ENCODE measurements around the gene UVRAG.

UVRAG gene

GRCh38 chr11:75986966-75987365, 172.0 kb downstream of the UVRAG start:
- no peak for TF ChIP-seq CTCF (IDR thresholded peaks at IDR 0.05; ENCODE audit: low read depth, low read length)
- no peak overlapping the region for H3K4me3 ChIP-seq (replicated peaks in 1 of 2; ENCODE audit: low read depth in 2 of 2, low read length in 2 of 2)
- DNase-seq (ENCODE audit: low read depth in 2 of 2) = peak; percentile 16 to 40

- no peak for DNase-seq (ENCODE audit: low read depth in 2 of 2)
- H3K4me3 ChIP-seq (replicated peaks in 1 of 2; ENCODE audit: low read depth in 2 of 2, low read length in 2 of 2) = no peak overlapping the region
- no peak for TF ChIP-seq CTCF (IDR thresholded peaks at IDR 0.05; ENCODE audit: low read depth, low read length)
These were observed 178.1 kb downstream of the UVRAG start for GRCh38 chr11:75993126-75993525.

GRCh38 chr11:75994616-75995015, 179.6 kb downstream of the UVRAG start:
- TF ChIP-seq CTCF (IDR thresholded peaks at IDR 0.05; ENCODE audit: low read depth, low read length) = no peak
- H3K4me3 ChIP-seq (replicated peaks in 1 of 2; ENCODE audit: low read depth in 2 of 2, low read length in 2 of 2) = no peak overlapping the region
- DNase-seq (ENCODE audit: low read depth in 2 of 2) = no peak

- no peak overlapping the region for H3K4me3 ChIP-seq (replicated peaks in 1 of 2; ENCODE audit: low read depth in 2 of 2, low read length in 2 of 2)
- no peak for DNase-seq (ENCODE audit: low read depth in 2 of 2)
- no peak for TF ChIP-seq CTCF (IDR thresholded peaks at IDR 0.05; ENCODE audit: low read depth, low read length)
These were observed 181.8 kb downstream of the UVRAG start for GRCh38 chr11:75996523-75997442.

GRCh38 chr11:76004400-76004799, 189.4 kb downstream of the UVRAG start:
- no peak overlapping the region for H3K4me3 ChIP-seq (replicated peaks in 1 of 2; ENCODE audit: low read depth in 2 of 2, low read length in 2 of 2)
- TF ChIP-seq CTCF (IDR thresholded peaks at IDR 0.05; ENCODE audit: low read depth, low read length) = no peak
- DNase-seq (ENCODE audit: low read depth in 2 of 2) = no peak

GRCh38 chr11:76005756-76006155, 190.7 kb downstream of the UVRAG start:
- no peak for TF ChIP-seq CTCF (IDR thresholded peaks at IDR 0.05; ENCODE audit: low read depth, low read length)
- DNase-seq (ENCODE audit: low read depth in 2 of 2) = peak in 1 of 2 donors; percentile 31
- no peak overlapping the region for H3K4me3 ChIP-seq (replicated peaks in 1 of 2; ENCODE audit: low read depth in 2 of 2, low read length in 2 of 2)

Data from cardiac fibroblast (primary cell).